ENCODE measurements around the gene ULK3. TPM values are rescaled to one million over a fixed set of nuclear protein-coding genes. Genes with fewer than 3 reads are reported as not detected.

ULK3 gene
- total RNA-seq, 2 donors from 2014 or later, result 39.1 to 74.7 TPM

DNA sequence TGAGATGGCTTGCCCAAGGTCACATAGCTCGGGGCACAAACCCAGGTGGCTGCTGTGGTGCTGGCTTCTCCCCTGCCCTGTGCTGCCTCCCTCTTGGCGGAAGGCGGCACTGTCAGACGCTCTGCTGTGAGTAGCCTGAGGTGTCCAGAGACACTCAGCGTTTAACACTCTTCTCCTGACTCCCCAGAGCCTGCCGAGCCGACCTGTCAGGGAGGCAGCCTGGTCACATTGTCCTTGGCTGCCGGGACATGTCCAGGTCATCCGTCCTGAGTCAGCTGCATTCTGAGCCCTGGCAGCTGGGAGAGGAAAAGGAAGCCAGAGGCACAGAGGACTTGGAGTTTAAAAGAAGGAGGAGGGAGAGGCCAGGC lies 25.6 kb downstream of the ULK3 start:
- ATAC-seq, result no peak

GRCh38 chr15:74816624-74817369 lies 26.2 kb downstream of the ULK3 start:
- Mint-ChIP-seq H3K4me3 (no peak overlapping the region), H3K36me3 (no peaks in the 10 kb centered on the region), H3K27ac (peak overlapping the region in 1 of 2 donors; percentile 63), H3K27me3 (no peaks in the 10 kb centered on the region), H3K9me3 (no peaks in the 10 kb centered on the region), H3K4me1 (ENCODE audit: low read depth in 2 of 2) (peaks cover 13 to 21% of the 10 kb centered on the region in 2 donors)
- ATAC-seq, result no peak
- no peak for DNase-seq (ENCODE audit: low spot score)

More for the DNA sequence above, 25.6 kb downstream of the ULK3 start:
- no peak overlapping the region for H3K4me3 Mint-ChIP-seq
- H3K4me1 Mint-ChIP-seq (ENCODE audit: low read depth in 2 of 2), result peaks cover 13 to 21% of the 10 kb centered on the region in 2 donors
- H3K27ac Mint-ChIP-seq, result peak overlapping the region in 1 of 2 donors; percentile 63
- H3K27me3 Mint-ChIP-seq, result no peaks in the 10 kb centered on the region
- H3K9me3 Mint-ChIP-seq, result no peaks in the 10 kb centered on the region
- no peak for DNase-seq (ENCODE audit: low spot score)
- H3K36me3 Mint-ChIP-seq, result no peaks in the 10 kb centered on the region

DNA sequence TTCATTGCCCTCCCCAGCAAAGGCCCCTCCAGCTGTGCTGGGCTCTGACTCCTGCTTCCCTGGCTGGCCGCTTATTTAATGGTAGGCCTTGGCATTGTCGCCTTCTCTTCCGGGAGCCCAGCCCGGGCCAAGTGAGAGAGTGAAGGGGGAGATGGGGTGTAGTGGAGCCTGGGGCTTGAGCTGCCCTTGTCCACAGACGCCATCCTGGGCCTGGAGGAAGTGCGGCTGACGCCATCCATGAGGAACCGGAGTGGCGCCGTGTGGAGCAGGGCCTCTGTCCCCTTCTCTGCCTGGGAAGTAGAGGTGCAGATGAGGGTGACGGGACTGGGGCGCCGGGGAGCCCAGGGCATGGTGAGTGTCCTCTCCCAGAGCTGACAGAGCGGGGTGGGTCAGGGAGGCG lies 27.0 kb downstream of the ULK3 start:
- Mint-ChIP-seq H3K27me3 (no peaks in the 10 kb centered on the region), H3K4me3 (no peak overlapping the region), H3K9me3 (no peaks in the 10 kb centered on the region), H3K4me1 (ENCODE audit: low read depth in 2 of 2) (peaks cover 13 to 21% of the 10 kb centered on the region in 2 donors), H3K36me3 (no peaks in the 10 kb centered on the region), H3K27ac (no peak overlapping the region)
- no peak for DNase-seq (ENCODE audit: low spot score)
- no peak for ATAC-seq

DNA sequence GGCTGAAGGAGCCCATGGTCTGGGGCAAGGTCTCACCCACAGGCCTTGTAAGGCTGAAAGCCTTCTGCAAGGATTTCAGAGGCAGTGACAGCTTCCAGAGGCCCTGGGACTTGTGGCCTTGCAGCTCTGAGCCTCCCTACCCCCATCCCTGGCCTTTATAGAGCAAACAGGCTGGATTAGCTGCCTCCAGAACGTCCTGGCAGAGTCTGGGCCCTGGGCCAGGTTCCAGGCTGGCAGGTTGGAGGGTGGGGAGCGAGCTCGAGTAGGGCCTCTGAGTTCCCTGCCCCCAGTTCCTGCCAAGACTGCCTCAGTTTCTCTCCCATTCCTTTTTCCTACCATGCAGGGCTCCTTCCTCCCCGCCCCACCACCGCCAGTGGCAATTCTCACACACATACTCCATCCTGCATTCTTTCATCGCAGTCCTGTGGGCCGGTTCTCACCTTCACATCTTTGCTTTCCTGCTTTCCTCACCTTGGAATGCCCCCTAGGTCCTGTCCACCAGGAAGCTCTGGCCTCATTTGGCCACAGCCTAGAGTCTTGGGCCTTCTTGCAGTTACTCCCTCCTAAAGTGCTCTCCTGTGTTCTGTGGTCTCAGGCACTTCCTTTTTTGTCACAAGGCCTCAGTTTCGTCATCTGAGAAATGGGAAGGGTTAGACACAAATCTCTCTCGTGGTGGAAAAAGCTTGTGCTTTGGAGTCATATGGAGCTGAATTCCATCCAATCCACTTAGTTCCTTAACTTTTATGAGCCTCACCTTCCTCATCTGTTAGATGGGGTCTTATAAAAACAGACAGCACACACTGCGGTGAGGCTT lies 27.6 kb downstream of the ULK3 start:
- H3K9me3 Mint-ChIP-seq, result no peaks in the 10 kb centered on the region
- H3K27me3 Mint-ChIP-seq, result no peaks in the 10 kb centered on the region
- no peak overlapping the region for H3K4me3 Mint-ChIP-seq
- DNase-seq (ENCODE audit: low spot score), result no peak
- no peak for ATAC-seq
- H3K27ac Mint-ChIP-seq, result no peak overlapping the region
- no peaks in the 10 kb centered on the region for H3K36me3 Mint-ChIP-seq
- peaks cover 13 to 21% of the 10 kb centered on the region in 2 donors for H3K4me1 Mint-ChIP-seq (ENCODE audit: low read depth in 2 of 2)

DNA sequence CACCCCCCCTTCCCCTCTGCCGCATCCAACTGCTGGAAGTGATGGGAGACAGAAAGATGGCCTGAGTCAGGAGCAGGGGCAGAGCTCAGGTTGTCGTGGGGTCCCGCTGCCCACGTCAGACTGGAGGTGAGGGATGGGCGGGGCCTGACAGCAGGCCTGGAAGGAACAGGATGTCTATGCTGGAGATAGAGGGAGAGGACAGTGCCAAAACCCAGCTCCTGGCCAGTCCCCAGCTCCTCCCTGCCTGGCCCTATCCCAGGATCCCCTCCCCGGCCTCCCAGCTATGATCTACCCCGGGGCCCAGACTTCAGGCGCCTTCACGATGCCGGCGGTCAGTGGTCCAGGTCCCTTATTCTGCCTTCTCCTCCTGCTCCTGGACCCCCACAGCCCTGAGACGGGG lies 30.4 kb downstream of the ULK3 start, which contains the start of gene LMAN1L:
Gene LMAN1L, plus strand, starts transcription at position 303 of the 400 bp plus-strand sequence. Its CDS starts 20 bp downstream, at position 323.
- peak in 1 of 2 donors; percentile 21 for ATAC-seq
- Mint-ChIP-seq H3K36me3 (no peaks in the 10 kb centered on the region), H3K27ac (no peak within 1 kb of the TSS), H3K4me1 (ENCODE audit: low read depth in 2 of 2) (peaks cover 9 to 22% of the 10 kb centered on the region in 2 donors), H3K4me3 (no peak within 1 kb of the TSS), H3K27me3 (no peaks in the 10 kb centered on the region), H3K9me3 (no peaks in the 10 kb centered on the region)
- DNase-seq (ENCODE audit: low spot score), result no peak

DNA sequence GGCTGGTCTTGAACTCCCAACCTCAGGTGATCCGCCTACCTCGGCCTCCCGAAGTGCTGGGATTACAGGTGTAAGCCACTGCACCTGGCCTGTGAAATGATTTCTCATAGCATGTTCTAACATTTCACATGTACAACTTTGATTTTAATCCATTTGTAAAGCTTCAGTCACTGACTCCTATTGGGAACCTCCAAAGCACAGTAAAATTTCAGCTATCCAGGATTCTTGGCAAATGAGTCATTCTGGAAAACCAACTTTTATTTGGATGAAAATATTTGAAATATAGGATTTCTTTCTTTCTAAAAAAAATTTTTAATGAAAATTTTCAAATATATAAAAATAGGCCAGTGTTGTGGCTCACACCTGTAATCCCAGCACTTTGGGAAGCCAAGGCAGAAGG lies 33.0 kb downstream of the ULK3 start:
- Mint-ChIP-seq H3K36me3 (no peaks in the 10 kb centered on the region), H3K27ac (no peak overlapping the region), H3K4me1 (ENCODE audit: low read depth in 2 of 2) (peaks cover 22 to 26% of the 10 kb centered on the region in 2 donors), H3K9me3 (no peaks in the 10 kb centered on the region), H3K4me3 (no peak overlapping the region), H3K27me3 (no peaks in the 10 kb centered on the region)
- no peak for ATAC-seq
- no peak for DNase-seq (ENCODE audit: low spot score)

DNA sequence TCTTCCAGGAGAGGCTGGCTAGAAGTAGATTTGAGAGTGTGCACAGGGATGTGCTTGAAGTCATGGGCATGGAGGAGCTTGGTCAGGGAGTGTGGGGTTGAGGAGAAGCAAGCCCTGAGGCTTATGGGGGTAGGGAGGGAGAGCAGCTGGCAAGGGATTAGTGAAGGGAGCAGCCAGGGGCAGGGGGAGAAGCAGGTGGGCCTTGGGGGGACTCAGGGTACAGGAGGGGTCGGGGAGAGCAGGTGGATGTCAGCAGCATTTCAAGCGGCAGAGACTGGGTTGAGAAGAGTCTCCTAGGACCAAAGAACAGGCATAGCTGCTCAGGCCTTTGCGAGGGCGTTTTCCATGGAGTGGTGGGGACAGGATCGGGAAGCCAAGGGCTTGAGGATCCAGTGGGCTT lies 33.7 kb downstream of the ULK3 start:
- Mint-ChIP-seq H3K27ac (peak overlapping the region in 1 of 2 donors; percentile 9), H3K4me3 (no peak overlapping the region), H3K4me1 (ENCODE audit: low read depth in 2 of 2) (peaks cover 27 to 31% of the 10 kb centered on the region in 2 donors), H3K36me3 (peaks cover under 1% of the 10 kb centered on the region), H3K9me3 (no peaks in the 10 kb centered on the region), H3K27me3 (no peaks in the 10 kb centered on the region)
- DNase-seq (ENCODE audit: low spot score) (no peak), ATAC-seq (no peak)

GRCh38 chr15:74808840-74809229 lies 34.1 kb downstream of the ULK3 start:
- Mint-ChIP-seq H3K4me3 (no peak overlapping the region), H3K27me3 (no peaks in the 10 kb centered on the region), H3K9me3 (no peaks in the 10 kb centered on the region), H3K36me3 (peaks cover 5% of the 10 kb centered on the region), H3K27ac (no peak overlapping the region), H3K4me1 (ENCODE audit: low read depth in 2 of 2) (peaks cover 31 to 34% of the 10 kb centered on the region in 2 donors)
- no peak for DNase-seq (ENCODE audit: low spot score)
- ATAC-seq, result no peak

DNA sequence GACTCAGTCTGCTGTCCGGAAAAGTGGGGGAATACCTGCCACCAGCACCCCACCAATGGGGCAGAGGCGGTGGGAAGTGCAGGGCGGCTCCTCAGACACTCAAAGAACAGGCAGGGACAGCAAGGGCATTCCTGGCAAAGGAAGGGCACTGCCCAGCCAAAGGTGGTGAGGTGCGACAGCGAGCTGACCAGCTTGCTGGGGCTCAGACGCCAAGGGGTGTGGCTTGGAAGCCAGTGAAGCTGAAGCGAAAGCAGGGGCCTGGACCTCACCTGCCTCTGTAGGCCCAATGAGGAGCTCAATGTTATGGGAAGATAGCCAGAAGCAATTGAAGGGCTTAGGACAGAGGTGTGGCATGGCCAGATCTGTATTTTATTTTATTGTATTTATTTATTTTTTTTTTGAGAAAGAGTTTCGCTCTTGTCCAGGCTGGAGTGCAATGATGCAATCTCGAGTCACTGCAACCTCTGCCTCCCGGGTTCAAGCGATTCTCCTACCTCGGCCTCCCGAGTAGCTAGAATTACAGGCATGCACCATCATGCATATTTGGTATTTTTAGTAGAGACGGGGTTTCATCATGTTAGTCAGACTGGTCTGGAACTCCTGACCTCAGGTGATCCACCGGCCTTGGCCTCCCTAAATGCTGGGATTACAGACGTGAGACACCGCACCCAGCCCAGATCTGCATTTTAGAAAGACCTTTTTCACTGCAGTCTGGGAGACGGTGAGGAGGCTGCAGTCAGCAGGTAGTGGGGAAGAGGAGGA lies 34.7 kb downstream of the ULK3 start:
- ATAC-seq (no peak), DNase-seq (ENCODE audit: low spot score) (no peak)
- Mint-ChIP-seq H3K27me3 (no peaks in the 10 kb centered on the region), H3K36me3 (peaks cover 6% of the 10 kb centered on the region), H3K4me3 (no peak overlapping the region), H3K9me3 (no peaks in the 10 kb centered on the region), H3K27ac (peak overlapping the region; percentile 78 to 85), H3K4me1 (ENCODE audit: low read depth in 2 of 2) (peaks cover 28 to 34% of the 10 kb centered on the region in 2 donors)

- no peak overlapping the region for H3K4me3 Mint-ChIP-seq
These were observed 35.7 kb downstream of the ULK3 start for GRCh38 chr15:74807282-74807681.

GRCh38 chr15:74804935-74805334 lies 38.0 kb downstream of the ULK3 start:
- Mint-ChIP-seq H3K4me1 (ENCODE audit: low read depth in 2 of 2) (peaks cover 32 to 39% of the 10 kb centered on the region in 2 donors), H3K9me3 (no peaks in the 10 kb centered on the region), H3K27me3 (no peaks in the 10 kb centered on the region), H3K27ac (peak overlapping the region; percentile 53 to 70), H3K4me3 (no peak overlapping the region), H3K36me3 (peaks cover 6% of the 10 kb centered on the region)
- DNase-seq (ENCODE audit: low spot score) (no peak), ATAC-seq (no peak)

More at GRCh38 chr15:74807282-74807681, 35.7 kb downstream of the ULK3 start:
- Mint-ChIP-seq H3K9me3 (no peaks in the 10 kb centered on the region), H3K27me3 (no peaks in the 10 kb centered on the region), H3K27ac (peak overlapping the region; percentile 78 to 85), H3K4me1 (ENCODE audit: low read depth in 2 of 2) (peaks cover 27 to 34% of the 10 kb centered on the region in 2 donors), H3K36me3 (peaks cover 6% of the 10 kb centered on the region)
- ATAC-seq (no peak), DNase-seq (ENCODE audit: low spot score) (no peak)

DNA sequence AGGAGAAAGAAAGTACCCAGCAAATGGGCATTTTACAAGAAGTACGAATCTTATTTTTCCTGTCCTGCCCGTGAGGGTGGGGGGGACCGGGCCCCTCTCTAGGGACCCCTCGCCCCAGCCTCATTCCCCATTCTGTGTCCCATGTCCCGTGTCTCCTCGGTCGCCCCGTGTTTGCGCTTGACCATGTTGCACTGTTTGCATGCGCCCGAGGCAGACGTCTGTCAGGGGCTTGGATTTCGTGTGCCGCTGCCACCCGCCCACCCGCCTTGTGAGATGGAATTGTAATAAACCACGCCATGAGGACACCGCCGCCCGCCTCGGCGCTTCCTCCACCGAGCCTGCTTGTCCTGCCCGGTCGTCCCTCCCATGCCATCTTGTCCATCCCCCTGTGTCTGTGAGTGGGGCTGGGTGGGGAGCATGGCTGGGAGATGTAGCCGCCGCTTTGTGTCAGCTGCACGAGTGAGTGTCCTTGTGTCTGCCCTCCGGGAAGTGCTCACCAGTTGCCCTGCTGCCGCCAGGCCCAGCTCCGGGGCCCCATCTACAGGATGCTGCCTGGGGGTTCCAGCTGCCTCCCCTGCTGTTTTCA lies 40.0 kb downstream of the ULK3 start:
- DNase-seq (ENCODE audit: low spot score) (no peak), ATAC-seq (no peak)
- Mint-ChIP-seq H3K36me3 (peaks cover 6% of the 10 kb centered on the region), H3K4me3 (no peak overlapping the region), H3K27me3 (no peaks in the 10 kb centered on the region), H3K4me1 (ENCODE audit: low read depth in 2 of 2) (peaks cover 36 to 39% of the 10 kb centered on the region in 2 donors), H3K9me3 (no peaks in the 10 kb centered on the region), H3K27ac (no peak overlapping the region)

GRCh38 chr15:74802290-74802689 lies 40.7 kb downstream of the ULK3 start:
- Mint-ChIP-seq H3K36me3 (peaks cover 6% of the 10 kb centered on the region), H3K27ac (no peak overlapping the region), H3K27me3 (no peaks in the 10 kb centered on the region), H3K4me1 (ENCODE audit: low read depth in 2 of 2) (peaks cover 38 to 42% of the 10 kb centered on the region in 2 donors), H3K9me3 (no peaks in the 10 kb centered on the region), H3K4me3 (no peak overlapping the region)
- ATAC-seq, result no peak
- DNase-seq (ENCODE audit: low spot score), result no peak

All from natural killer cell treated with Interleukin-12 subunit alpha and Interleukin-12 subunit beta and Interleukin-15 and Interleukin-18, amount 100 ng/mL, for 72 hours (primary cell).